Measurements from ENCODE around the gene OAS3. TPM values are rescaled to one million over a fixed set of nuclear protein-coding genes. Genes with fewer than 3 reads are reported as not detected.

OAS3 gene
- polyA plus RNA-seq, 3 donors = 22.0 to 54.3 (median 41.9) TPM

- H3K9me3 Mint-ChIP-seq = peaks cover 0 to 7% (median 2%) of the 10 kb centered on the region in 7 donors
- Histone ChIP-seq H3K4me2 (replicated peaks; ENCODE audit: extremely low read depth, low read length, poor library complexity, severe bottlenecking) (no peak overlapping the region), H3K9me3 (replicated peaks in 1 of 2; ENCODE audit: control insufficient read depth in 1 of 2, insufficient read depth in 1 of 2, low read length in 2 of 2) (peaks cover 0 to 2% of the 10 kb centered on the region in 2 donors), H3K9ac (ENCODE audit: insufficient read depth, low read length, poor library complexity, severe bottlenecking) (no peak overlapping the region), H3K4me1 (ENCODE audit: control insufficient read depth in 1 of 2, insufficient read depth in 2 of 2, low read length in 2 of 2) (no peaks in the 10 kb centered on the region), H3K4me3 (replicated peaks in 1 of 3; ENCODE audit: low read depth in 2 of 3, low read length in 3 of 3) (no peak overlapping the region), H4K20me1 (ENCODE audit: insufficient read depth, low read length) (peaks cover 60% of the 10 kb centered on the region), H3K36me3 (replicated peaks in 1 of 2; ENCODE audit: control insufficient read depth in 1 of 2, insufficient read depth in 2 of 2, low read length in 2 of 2) (peaks cover 47 to 88% of the 10 kb centered on the region in 2 donors), H3K79me2 (ENCODE audit: insufficient read depth, low read length) (peaks cover 21% of the 10 kb centered on the region), H3K27ac (ENCODE audit: low read depth in 1 of 2, low read length in 2 of 2) (no peak overlapping the region), H3K27me3 (ENCODE audit: control insufficient read depth in 2 of 2, insufficient read depth in 2 of 2, low read length in 2 of 2) (no peaks in the 10 kb centered on the region), H2AFZ (ENCODE audit: insufficient read depth, low read depth, low read length, poor library complexity, severe bottlenecking) (no peak overlapping the region)
- H3K4me1 Mint-ChIP-seq = peaks cover 2% of the 10 kb centered on the region
- H3K4me3 Mint-ChIP-seq = no peak overlapping the region
- no peak for TF ChIP-seq CTCF (IDR thresholded peaks at IDR 0.05)
- H3K27ac Mint-ChIP-seq = peak overlapping the region in 2 of 7 donors; percentile 10 to 11
- peaks cover 71 to 79% of the 10 kb centered on the region in 2 donors for H3K36me3 Mint-ChIP-seq
- WGBS (ENCODE audit: insufficient coverage) = 0% methylated on average over 1 of the region's 1 CpG
- no peaks in the 10 kb centered on the region for H3K27me3 Mint-ChIP-seq (ENCODE audit: low read depth in 3 of 3)
- intact Hi-C loops (cut with micrococcal nuclease) = loop anchor here in 1 of 2 donors (5.0 kb wide), 1 partner anchor 182 kb away; no protein-coding TSS in a partner anchor
- DNase-seq = no peak
Measured at GRCh38 chr12:112989806-112990205, 51.5 kb downstream of the OAS3 start.

GRCh38 chr12:112992541-112993398 lies 54.5 kb downstream of the OAS3 start:
- intact Hi-C loops (cut with micrococcal nuclease) = loop anchor here (2.0 to 5.0 kb wide), 2 partner anchors 36 to 180 kb away; no protein-coding TSS in a partner anchor
- Histone ChIP-seq H3K36me3 (replicated peaks in 1 of 2; ENCODE audit: control insufficient read depth in 1 of 2, insufficient read depth in 2 of 2, low read length in 2 of 2) (peaks cover 63 to 97% of the 10 kb centered on the region in 2 donors), H3K79me2 (ENCODE audit: insufficient read depth, low read length) (no peaks in the 10 kb centered on the region), H3K4me2 (replicated peaks; ENCODE audit: extremely low read depth, low read length, poor library complexity, severe bottlenecking) (no peak overlapping the region), H3K27me3 (ENCODE audit: control insufficient read depth in 2 of 2, insufficient read depth in 2 of 2, low read length in 2 of 2) (no peaks in the 10 kb centered on the region), H2AFZ (ENCODE audit: insufficient read depth, low read depth, low read length, poor library complexity, severe bottlenecking) (no peak overlapping the region), H3K27ac (ENCODE audit: low read depth in 1 of 2, low read length in 2 of 2) (no peak overlapping the region), H4K20me1 (ENCODE audit: insufficient read depth, low read length) (peaks cover 32% of the 10 kb centered on the region), H3K4me1 (ENCODE audit: control insufficient read depth in 1 of 2, insufficient read depth in 2 of 2, low read length in 2 of 2) (no peaks in the 10 kb centered on the region), H3K9me3 (replicated peaks in 1 of 2; ENCODE audit: control insufficient read depth in 1 of 2, insufficient read depth in 1 of 2, low read length in 2 of 2) (peaks cover 0 to 5% of the 10 kb centered on the region in 2 donors), H3K4me3 (replicated peaks in 1 of 3; ENCODE audit: low read depth in 2 of 3, low read length in 3 of 3) (no peak overlapping the region), H3K9ac (ENCODE audit: insufficient read depth, low read length, poor library complexity, severe bottlenecking) (no peak overlapping the region)
- H3K36me3 Mint-ChIP-seq = peaks cover 75 to 84% of the 10 kb centered on the region in 2 donors
- no CpG with 5 or more reads among the region's 2 CpGs for WGBS (ENCODE audit: insufficient coverage)
- DNase-seq = peak; percentile 42 to 62 (median 42)
- peak; percentile 92 for TF ChIP-seq CTCF (IDR thresholded peaks at IDR 0.05)
- H3K4me3 Mint-ChIP-seq = no peak overlapping the region
- peaks cover 2% of the 10 kb centered on the region for H3K4me1 Mint-ChIP-seq
- H3K27me3 Mint-ChIP-seq (ENCODE audit: low read depth in 3 of 3) = no peaks in the 10 kb centered on the region
- H3K27ac Mint-ChIP-seq = peak overlapping the region in 1 of 7 donors; percentile 58
- peaks cover 0 to 5% (median 4%) of the 10 kb centered on the region in 7 donors for H3K9me3 Mint-ChIP-seq
